ENCODE data around the gene TSHZ2.

- no peak for TF ChIP-seq GATA2 (IDR thresholded peaks at IDR 0.05; ENCODE audit: low read depth, low read length)
- TF ChIP-seq GATA3 (IDR thresholded peaks at IDR 0.05; ENCODE audit: low read depth, low read length): no peak
Observed at GRCh38 chr20:53150532-53150931, 178.4 kb downstream of the TSHZ2 start.
